D721Med (cell line): Measurements from ENCODE around the gene PTTG2.

Source experiments
- DNase-seq: peaks from one replicate; pipeline ENCODE4 v3.0.0; 2011; ENCODE audit warnings: low spot score; ENCODE audit not compliant: insufficient read length
- FAIRE-seq: peaks from 2 replicates; lab custom pipeline; 2011; peaks lifted over from hg19 to GRCh38; lab: Jason Lieb, UNC
- TF ChIP-seq, protein P1 (sequence below): IDR thresholded peaks from 2 replicates; pipeline ENCODE4 v1.5.1; 2012; ENCODE audit warnings: mild to moderate bottlenecking, control low read depth; ENCODE audit not compliant: insufficient read depth; ENCODE audit errors: missing control alignments

Gene PTTG2

DNA sequence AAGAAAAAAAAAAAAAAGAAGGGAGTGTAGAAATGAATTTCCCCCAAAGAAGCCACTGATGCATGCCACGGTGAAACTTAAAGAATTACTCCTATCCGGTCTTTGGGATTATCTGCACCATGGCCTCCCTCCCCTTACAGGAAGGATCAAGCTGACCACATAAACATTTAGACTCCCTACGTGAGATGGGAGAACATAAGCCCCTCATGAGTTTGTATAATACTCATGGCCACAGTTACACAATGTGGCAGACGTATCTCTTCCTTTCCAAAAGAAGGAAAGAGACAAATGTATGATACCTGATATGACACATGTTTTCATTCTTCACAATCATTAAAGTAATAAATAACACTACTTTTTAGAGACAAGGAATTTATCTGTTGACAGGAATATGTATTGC lies 3.3 kb upstream of the PTTG2 start:
- FAIRE-seq (no peak), DNase-seq (no peak)
- TF ChIP-seq, protein P1, sequence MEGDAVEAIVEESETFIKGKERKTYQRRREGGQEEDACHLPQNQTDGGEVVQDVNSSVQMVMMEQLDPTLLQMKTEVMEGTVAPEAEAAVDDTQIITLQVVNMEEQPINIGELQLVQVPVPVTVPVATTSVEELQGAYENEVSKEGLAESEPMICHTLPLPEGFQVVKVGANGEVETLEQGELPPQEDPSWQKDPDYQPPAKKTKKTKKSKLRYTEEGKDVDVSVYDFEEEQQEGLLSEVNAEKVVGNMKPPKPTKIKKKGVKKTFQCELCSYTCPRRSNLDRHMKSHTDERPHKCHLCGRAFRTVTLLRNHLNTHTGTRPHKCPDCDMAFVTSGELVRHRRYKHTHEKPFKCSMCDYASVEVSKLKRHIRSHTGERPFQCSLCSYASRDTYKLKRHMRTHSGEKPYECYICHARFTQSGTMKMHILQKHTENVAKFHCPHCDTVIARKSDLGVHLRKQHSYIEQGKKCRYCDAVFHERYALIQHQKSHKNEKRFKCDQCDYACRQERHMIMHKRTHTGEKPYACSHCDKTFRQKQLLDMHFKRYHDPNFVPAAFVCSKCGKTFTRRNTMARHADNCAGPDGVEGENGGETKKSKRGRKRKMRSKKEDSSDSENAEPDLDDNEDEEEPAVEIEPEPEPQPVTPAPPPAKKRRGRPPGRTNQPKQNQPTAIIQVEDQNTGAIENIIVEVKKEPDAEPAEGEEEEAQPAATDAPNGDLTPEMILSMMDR, result no peak

- TF ChIP-seq, protein P1, result no peak
- FAIRE-seq (no peak), DNase-seq (no peak)
Observed at GRCh38 chr4:37958932-37959331, 1.3 kb upstream of the PTTG2 start.

- TF ChIP-seq, protein P1, result no peak
- FAIRE-seq, result no peak
- no peak for DNase-seq
Observed at GRCh38 chr4:37960679-37961450, 667 bp downstream of the PTTG2 start.

- TF ChIP-seq, protein P1, result no peak
- FAIRE-seq (no peak), DNase-seq (no peak)
Observed at GRCh38 chr4:37964734-37965457, 4.7 kb downstream of the PTTG2 start.

DNA sequence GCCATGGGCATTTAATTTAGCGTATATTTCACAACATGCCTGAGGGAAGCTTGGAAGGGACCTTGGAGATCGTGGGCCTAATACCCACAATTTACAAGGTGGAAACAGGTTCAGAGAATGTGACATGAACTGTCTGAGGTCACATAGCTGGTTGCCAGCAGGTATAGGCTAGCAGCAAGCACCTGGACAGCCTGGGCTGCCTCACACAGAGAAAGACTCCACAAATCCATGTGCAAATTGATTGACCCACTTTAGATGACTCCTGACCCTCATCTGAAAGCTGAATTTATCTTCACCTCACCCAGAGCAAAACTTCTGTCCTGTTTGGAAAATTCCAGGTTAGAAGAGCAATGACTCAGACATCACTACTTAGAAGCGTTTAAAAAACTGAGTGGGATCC lies 5.8 kb downstream of the PTTG2 start:
- DNase-seq (no peak), FAIRE-seq (no peak)
- TF ChIP-seq, protein P1, result no peak

DNA sequence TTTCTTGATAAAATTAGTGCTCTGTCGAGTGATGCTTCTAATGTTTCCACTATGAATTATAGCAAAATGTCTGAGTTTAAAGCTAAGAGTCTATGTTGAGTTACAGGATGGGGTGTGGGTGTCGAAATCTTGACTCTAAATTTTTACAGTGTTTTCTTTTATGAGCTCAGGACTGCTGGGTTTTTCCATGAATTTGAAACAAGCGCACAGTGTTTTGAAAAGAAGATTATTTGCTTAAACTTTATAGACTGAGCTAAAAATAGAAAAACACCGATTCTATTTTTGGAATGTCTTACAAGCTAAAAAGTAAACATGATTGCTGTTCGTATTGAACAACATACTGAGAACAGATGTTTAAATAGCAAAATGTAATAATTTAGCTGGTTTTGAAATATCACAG lies 7.5 kb downstream of the PTTG2 start:
- FAIRE-seq (no peak), DNase-seq (no peak)
- TF ChIP-seq, protein P1, result no peak

- DNase-seq, result no peak
Observed at GRCh38 chr4:37968747-37969146, 8.5 kb downstream of the PTTG2 start.

More at GRCh38 chr4:37968747-37969146, 8.5 kb downstream of the PTTG2 start:
- TF ChIP-seq, protein P1, result no peak
- FAIRE-seq, result no peak
